GM18498 (cell line): ENCODE measurements around the gene ALOX5.
A peak's percentile ranks its signal among the peaks of the same experiment; 100 is the strongest.
"Not testable (repeated sequence)": the region's sequence is repeated elsewhere in the genome, so short reads cannot be mapped to it uniquely, and the experiment has no call there.

Experiments
- ATAC-seq: cut with Tn5 transposase; IDR thresholded peaks from one replicate; pipeline ENCODE4 v1.9.1; 2021; ENCODE audit warnings: mild to moderate bottlenecking, moderate library complexity; ENCODE audit not compliant: unreplicated experiment

ALOX5 gene

DNA sequence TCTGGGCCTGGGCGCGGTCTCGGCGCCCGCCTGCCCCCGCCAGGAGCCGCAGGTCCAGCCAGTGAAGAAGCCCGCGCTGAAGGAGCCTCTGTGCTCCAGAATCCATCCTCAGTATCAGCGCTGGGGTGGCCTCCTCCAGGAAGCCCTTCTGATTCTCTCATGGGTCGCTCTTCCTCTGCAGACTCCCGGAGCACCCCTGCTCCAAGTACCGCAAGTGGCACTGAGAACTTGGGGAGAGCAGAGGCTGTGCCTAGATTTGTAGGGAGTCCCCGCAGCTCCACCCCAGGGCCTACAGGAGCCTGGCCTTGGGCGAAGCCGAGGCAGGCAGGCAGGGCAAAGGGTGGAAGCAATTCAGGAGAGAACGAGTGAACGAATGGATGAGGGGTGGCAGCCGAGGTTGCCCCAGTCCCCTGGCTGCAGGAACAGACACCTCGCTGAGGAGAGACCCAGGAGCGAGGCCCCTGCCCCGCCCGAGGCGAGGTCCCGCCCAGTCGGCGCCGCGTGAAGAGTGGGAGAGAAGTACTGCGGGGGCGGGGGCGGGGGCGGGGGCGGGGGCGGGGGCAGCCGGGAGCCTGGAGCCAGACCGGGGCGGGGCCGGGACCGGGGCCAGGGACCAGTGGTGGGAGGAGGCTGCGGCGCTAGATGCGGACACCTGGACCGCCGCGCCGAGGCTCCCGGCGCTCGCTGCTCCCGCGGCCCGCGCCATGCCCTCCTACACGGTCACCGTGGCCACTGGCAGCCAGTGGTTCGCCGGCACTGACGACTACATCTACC lies at the start of gene ALOX5:
Gene ALOX5, plus strand, starts transcription at position 641 of the 774 bp plus-strand sequence. Its CDS starts 64 bp downstream, at position 705.
- ATAC-seq, result peak; percentile 57

GRCh38 chr10:45325116-45325515 lies 48.9 kb upstream of the ALOX5 start:
- no peak for ATAC-seq

GRCh38 chr10:45326864-45327263 lies 47.2 kb upstream of the ALOX5 start:
- ATAC-seq, result not testable (repeated sequence)

GRCh38 chr10:45331824-45332223 lies 42.2 kb upstream of the ALOX5 start:
- ATAC-seq, result not testable (repeated sequence)

DNA sequence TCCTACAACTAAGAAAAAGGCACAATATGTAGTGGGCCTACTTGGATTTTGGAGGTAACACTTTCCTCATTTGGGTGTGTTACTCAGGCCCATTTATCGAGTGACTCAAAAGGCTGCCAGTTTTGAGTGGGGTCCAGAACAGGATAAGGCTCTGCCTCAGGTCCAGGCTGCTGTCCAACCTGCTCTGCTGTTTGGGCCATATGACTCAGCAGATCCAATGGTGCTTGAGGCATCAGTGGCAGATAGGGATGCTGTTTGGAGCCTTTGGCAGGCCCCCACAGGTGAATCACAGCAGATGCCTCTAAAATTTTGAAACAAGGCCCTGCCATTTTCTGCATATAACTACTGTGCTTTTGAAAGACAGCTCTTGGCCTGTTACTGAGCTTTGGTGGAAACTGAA lies 34.1 kb upstream of the ALOX5 start:
- no peak for ATAC-seq

GRCh38 chr10:45340420-45340819 lies 33.6 kb upstream of the ALOX5 start:
- ATAC-seq, result not testable (repeated sequence)

DNA sequence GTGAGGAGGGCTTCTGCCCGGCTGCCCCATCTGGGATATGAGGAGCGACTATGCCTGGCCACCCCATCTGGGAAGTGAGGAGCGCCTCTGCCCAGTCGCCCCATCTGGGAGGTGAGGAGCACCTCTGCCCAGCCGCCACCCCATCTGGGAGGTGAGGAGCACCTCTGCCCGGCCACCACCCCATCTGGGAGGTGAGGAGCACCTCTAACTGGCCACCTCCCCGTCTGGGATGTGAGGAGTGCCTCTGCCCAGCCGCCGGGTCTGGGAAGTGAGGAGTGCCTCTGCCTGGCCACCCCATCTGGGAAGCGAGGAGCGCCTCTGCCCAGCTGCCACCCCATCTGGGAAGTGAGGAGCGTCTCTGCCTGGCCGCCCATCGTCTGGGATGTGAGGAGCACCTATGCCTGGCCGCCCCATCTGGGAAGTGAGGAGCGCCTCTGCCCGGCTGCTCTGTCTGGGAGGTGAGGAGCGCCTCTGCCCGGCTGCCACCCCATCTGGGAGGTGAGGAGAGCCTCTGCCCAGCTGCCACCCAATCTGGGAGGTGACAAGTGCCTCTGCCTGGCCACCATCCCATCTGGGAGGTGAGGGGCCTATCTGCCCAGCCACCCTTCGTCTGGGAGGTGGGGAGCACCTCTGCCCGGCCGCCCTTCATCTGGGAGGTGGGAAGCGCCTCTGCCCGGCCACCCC lies 27.2 kb upstream of the ALOX5 start:
- ATAC-seq, result not testable (repeated sequence)

DNA sequence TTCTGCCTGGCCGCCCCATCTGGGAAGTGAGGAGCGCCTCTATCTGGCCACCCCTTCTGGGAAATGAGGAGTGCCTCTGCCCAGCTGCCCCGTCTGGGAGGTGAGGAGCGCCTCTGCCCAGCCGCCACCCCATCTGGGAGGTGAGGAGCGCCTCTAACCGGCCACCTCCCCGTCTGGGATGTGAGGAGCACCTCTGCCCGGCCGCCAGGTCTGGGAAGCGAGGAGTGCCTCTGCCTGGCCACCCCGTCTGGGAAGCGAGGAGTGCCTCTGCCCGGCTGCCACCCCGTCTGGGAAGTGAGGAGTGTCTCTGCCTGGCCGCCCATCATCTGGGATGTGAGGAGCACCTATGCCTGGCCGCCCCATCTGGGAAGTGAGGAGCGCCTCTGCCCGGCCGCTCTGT lies 26.6 kb upstream of the ALOX5 start:
- not testable (repeated sequence) for ATAC-seq

- not testable (repeated sequence) for ATAC-seq
Measured at GRCh38 chr10:45348196-45348765, 25.7 kb upstream of the ALOX5 start.

- ATAC-seq, result peak; percentile 67
Measured at GRCh38 chr10:45353186-45353585, 20.8 kb upstream of the ALOX5 start.

DNA sequence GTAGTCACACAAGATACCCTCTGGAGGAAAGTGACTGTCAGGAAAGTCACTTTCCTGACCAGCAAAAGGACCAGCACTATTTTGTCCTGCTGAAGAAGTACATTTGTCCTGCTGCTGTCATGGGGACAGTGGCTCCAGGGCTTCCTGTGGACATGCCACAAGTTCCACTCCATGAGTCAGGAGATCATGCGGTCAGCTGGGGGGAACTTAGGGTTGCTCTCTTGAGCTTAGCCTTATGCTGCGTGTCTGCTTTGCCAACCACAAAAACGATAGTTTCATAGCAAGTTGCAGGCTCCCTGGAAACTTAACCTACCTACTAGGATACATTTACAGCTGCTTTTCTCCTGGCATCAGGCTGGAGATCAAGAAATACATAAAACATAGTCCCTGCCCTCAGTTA lies 19.8 kb upstream of the ALOX5 start:
- no peak for ATAC-seq

DNA sequence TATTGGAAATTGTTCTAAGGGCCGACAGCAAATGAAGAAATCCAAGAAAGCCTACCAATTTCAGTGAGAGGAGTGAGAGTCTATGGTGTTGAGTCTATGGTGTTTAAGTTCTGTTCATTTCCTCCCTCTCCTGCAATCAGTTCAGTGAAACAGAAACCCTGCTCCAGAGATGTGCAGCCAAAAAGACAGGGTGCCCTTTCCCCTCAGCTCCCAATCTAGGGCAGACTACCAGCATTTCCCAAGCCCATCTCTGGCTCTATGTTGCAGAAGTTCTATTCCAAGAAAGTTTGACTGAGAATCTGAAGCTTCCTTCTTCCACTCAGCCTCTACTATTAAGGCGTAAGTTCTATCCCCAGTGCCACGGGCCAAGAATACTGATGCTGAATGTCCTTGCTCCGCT lies 18.5 kb upstream of the ALOX5 start:
- ATAC-seq, result no peak

- ATAC-seq, result not testable (repeated sequence)
Measured at GRCh38 chr10:45358961-45359360, 15.1 kb upstream of the ALOX5 start.

DNA sequence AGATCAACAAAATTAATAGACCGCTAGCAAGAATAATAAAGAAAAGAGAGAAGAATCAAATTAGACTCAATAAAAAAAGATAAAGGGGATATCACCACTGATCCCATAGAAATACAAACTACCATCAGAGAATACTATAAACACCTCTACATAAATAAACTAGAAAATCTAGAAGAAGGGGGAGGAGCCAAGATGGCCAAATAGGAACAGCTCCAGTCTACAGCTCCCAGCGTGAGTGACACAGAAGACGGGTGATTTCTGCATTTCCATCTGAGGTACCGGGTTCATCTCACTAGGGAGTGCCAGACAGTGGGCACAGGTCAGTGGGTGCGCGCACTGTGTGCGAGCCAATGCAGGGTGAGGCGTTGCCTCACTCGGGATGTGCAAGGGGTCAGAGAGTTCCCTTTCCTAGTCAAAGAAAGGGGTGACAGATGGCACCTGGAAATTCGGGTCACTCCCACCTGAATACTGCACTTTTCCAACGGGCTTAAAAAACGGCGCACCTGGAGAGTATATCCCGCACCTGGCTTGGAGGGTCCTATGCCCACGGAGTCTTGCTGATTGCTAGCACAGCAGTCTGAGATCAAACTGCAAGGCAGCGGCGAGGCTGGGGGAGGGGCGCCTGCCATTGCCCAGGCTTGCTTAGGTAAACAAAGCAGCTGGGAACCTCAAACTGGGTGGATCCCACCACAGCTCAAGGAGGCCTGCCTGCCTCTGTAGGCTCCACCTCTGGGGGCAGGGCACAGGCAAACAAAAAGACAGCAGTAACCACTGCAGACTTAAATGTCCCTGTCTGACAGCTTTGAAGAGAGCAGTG lies 11.8 kb upstream of the ALOX5 start:
- ATAC-seq, result not testable (repeated sequence)

DNA sequence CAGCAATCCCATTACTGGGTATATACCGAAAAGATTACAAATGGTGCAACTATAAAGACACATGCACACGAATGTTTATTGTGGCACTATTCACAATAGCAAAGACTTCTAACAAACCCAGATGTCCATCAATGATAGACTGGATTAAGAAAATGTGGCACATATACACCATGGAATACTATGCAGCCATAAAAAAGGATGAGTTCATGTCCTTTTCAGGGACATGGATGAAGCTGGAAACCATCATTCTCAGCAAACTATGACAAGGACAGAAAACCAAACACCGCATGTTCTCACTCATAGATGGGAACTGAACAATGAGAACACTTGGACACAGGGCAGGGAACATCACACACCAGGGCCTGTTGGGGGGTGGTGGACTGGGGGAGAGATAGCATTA lies 6.4 kb upstream of the ALOX5 start:
- ATAC-seq, result not testable (repeated sequence)

GRCh38 chr10:45368181-45368580 lies 5.8 kb upstream of the ALOX5 start:
- ATAC-seq, result no peak

DNA sequence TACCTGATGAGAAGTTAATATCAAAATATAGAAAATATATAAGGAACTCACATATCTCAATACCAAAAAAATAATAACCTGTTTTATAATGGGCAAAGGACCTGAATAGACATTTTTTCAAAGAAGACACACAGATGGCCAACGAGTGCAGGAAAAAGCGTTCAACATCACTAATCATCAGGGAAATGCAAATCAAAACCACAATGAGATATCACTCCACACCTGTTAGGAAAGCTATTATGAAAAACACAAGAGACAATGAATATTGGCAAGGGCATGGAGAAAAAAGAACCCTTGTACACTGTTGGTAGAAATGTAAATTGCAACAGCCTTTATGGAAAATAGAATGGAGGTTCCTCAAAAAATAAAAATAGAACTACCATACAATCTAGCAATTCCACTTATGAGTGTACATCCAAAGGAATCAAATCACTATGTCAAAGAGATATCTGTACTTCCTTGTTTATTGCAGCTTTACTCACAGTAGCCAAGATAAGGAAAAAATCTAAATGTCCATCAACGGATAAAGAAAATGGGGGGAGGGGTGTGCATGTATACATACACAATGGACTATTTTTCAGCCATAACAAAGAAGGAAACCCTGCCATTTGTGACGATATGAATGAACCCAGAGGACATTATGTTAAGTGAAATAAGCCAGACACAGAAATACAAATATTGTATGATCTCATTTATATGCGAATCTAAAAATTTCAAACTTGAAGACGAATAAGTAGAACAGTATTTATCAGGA lies 3.6 kb upstream of the ALOX5 start:
- no peak for ATAC-seq

DNA sequence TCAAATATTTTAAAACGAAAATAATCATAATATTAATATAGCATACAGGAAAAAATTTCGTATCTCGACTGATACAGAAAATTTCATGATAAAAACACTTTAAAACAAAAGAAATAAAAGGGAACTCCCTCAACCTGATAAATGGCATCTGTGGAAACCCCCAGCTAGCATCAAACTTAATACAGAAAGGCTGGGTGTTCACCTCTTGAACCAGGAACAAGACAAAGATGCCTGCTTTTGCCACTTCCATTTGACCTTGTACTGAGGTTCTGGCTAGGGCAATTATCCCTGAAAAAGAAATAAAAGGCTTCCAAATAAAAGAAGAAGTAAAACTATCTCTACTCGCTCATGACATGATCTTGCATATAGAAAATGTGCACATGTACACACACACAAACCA lies 2.5 kb upstream of the ALOX5 start:
- no peak for ATAC-seq

GRCh38 chr10:45372251-45372951 lies 1.6 kb upstream of the ALOX5 start:
- ATAC-seq, result no peak
